ENCODE data around the gene KCNK18.

DNA sequence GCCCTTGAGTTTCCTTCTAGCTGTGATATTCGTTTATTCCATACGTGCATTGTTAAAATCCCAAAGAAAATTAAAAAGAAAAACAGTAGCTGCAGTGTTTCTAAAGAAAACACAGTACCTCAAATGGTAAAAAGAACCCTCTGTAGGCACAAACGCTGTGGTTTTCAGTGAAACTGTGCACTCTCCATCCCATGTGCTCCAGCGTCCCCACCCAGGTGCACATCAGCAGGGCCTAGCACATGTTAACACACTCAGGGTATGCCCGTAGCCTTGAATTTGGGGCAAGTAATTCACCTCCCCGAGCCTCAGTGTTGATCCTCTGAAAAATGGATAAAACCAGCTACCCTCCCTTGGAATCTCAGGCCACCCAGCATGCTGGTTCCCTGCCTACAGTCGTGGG is 53.1 kb downstream of the KCNK18 start:
- TF ChIP-seq POLR2A (IDR thresholded peaks at IDR 0.05; ENCODE audit: low read length) (no peak), EP300 (IDR thresholded peaks at IDR 0.05) (no peak)
- TF ChIP-seq, protein P1, sequence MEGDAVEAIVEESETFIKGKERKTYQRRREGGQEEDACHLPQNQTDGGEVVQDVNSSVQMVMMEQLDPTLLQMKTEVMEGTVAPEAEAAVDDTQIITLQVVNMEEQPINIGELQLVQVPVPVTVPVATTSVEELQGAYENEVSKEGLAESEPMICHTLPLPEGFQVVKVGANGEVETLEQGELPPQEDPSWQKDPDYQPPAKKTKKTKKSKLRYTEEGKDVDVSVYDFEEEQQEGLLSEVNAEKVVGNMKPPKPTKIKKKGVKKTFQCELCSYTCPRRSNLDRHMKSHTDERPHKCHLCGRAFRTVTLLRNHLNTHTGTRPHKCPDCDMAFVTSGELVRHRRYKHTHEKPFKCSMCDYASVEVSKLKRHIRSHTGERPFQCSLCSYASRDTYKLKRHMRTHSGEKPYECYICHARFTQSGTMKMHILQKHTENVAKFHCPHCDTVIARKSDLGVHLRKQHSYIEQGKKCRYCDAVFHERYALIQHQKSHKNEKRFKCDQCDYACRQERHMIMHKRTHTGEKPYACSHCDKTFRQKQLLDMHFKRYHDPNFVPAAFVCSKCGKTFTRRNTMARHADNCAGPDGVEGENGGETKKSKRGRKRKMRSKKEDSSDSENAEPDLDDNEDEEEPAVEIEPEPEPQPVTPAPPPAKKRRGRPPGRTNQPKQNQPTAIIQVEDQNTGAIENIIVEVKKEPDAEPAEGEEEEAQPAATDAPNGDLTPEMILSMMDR (IDR thresholded peaks at IDR 0.05): no peak
- TF ChIP-seq, protein P2, sequence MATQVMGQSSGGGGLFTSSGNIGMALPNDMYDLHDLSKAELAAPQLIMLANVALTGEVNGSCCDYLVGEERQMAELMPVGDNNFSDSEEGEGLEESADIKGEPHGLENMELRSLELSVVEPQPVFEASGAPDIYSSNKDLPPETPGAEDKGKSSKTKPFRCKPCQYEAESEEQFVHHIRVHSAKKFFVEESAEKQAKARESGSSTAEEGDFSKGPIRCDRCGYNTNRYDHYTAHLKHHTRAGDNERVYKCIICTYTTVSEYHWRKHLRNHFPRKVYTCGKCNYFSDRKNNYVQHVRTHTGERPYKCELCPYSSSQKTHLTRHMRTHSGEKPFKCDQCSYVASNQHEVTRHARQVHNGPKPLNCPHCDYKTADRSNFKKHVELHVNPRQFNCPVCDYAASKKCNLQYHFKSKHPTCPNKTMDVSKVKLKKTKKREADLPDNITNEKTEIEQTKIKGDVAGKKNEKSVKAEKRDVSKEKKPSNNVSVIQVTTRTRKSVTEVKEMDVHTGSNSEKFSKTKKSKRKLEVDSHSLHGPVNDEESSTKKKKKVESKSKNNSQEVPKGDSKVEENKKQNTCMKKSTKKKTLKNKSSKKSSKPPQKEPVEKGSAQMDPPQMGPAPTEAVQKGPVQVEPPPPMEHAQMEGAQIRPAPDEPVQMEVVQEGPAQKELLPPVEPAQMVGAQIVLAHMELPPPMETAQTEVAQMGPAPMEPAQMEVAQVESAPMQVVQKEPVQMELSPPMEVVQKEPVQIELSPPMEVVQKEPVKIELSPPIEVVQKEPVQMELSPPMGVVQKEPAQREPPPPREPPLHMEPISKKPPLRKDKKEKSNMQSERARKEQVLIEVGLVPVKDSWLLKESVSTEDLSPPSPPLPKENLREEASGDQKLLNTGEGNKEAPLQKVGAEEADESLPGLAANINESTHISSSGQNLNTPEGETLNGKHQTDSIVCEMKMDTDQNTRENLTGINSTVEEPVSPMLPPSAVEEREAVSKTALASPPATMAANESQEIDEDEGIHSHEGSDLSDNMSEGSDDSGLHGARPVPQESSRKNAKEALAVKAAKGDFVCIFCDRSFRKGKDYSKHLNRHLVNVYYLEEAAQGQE (IDR thresholded peaks at IDR 0.05): no peak
- TF ChIP-seq, protein P3, sequence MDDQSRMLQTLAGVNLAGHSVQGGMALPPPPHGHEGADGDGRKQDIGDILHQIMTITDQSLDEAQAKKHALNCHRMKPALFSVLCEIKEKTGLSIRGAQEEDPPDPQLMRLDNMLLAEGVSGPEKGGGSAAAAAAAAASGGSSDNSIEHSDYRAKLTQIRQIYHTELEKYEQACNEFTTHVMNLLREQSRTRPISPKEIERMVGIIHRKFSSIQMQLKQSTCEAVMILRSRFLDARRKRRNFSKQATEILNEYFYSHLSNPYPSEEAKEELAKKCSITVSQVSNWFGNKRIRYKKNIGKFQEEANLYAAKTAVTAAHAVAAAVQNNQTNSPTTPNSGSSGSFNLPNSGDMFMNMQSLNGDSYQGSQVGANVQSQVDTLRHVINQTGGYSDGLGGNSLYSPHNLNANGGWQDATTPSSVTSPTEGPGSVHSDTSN (IDR thresholded peaks at IDR 0.05): no peak

Measured in A549 (cell line).